Stimulated activated CD4-positive, alpha-beta T cell treated with anti-CD3 and anti-CD28 coated beads, Interleukin-1b, Interleukin-23, amount 100 ng/mL, for 48 hours (primary cell): ENCODE results near the gene SLC6A11.

Experiments
- DNase-seq: peaks from one replicate; pipeline ENCODE4 v3.0.0-alpha.2; 2020

Gene SLC6A11

GRCh38 chr3:10985181-10985580, 169.2 kb downstream of the SLC6A11 start:
- DNase-seq: no peak

GRCh38 chr3:10986592-10986991, 170.6 kb downstream of the SLC6A11 start:
- DNase-seq: no peak

GRCh38 chr3:10988001-10988665, 172.1 kb downstream of the SLC6A11 start:
- DNase-seq: no peak

- no peak for DNase-seq
Observed at GRCh38 chr3:10988991-10989484, 173.0 kb downstream of the SLC6A11 start.
